ENCODE results near the gene KIF5B. TPM values are rescaled to one million over a fixed set of nuclear protein-coding genes. Genes with fewer than 3 reads are reported as not detected.

Gene KIF5B
- total and polyA plus RNA-seq, 2 donors (not counting 1 experiment from before 2014, with no cell fraction given), result 9.5 to 44.1 TPM

DNA sequence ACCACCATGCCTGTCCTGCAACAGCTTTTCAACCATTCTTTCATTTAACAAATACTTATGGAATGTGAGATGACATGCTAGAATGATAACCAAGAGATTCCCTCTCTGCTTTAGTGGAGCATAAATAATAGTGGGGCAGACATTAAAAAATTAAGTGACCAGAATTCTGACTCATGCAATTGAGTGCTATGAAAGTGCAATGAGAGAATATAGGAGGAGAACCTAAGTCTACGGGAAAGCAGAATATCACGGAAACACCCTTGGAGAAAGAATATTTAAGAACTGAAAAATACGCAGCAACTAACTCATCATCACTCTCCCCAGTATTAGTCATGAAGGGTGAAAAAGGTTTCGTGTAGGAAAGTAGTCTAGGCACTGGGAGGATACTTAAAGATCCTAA is 7.1 kb downstream of the KIF5B start:
- no peak overlapping the region for H3K27ac ChIP-seq (ENCODE audit: low read length in 2 of 2)
- H3K9me3 Mint-ChIP-seq (ENCODE audit: insufficient read depth), result no peaks in the 10 kb centered on the region
- CTCF ChIA-PET, result no interaction called here
- POLR2A ChIA-PET, result no interaction called here
- peaks cover 70% of the 10 kb centered on the region for H3K4me1 Mint-ChIP-seq
- peaks cover 100% of the 10 kb centered on the region for H4K20me1 ChIP-seq (ENCODE audit: control insufficient read depth, insufficient read depth, low read length, poor library complexity, severe bottlenecking)
- H3K27me3 ChIP-seq (replicated peaks in 1 of 4; ENCODE audit: control extremely low read depth in 1 of 4, control insufficient read depth in 3 of 4, insufficient read depth in 4 of 4, low read length in 3 of 4), result no peaks in the 10 kb centered on the region
- no peaks in the 10 kb centered on the region for H3K9me3 ChIP-seq (ENCODE audit: control extremely low read depth in 1 of 3, control insufficient read depth in 2 of 3, insufficient read depth in 1 of 3, low read length in 2 of 3)
- TF ChIP-seq CTCF (IDR thresholded peaks at IDR 0.05), result no peak
- no peak for TF ChIP-seq EZH2 (IDR thresholded peaks at IDR 0.05; ENCODE audit: borderline replicate concordance, insufficient read depth, low read depth, low read length, poor library complexity, severe bottlenecking)
- H2AFZ ChIP-seq (ENCODE audit: insufficient read depth, low read depth, low read length, poor library complexity, severe bottlenecking), result no peak overlapping the region
- H3K9ac ChIP-seq (ENCODE audit: low read length), result no peak overlapping the region
- H3K4me2 ChIP-seq (replicated peaks; ENCODE audit: low read depth, low read length, poor library complexity, severe bottlenecking), result no peak overlapping the region
- intact Hi-C loops (cut with micrococcal nuclease), result loop anchor here (5.0 kb wide), 1 partner anchor 37 kb away; no protein-coding TSS in a partner anchor
- peak overlapping the region; percentile 5 for H3K27ac Mint-ChIP-seq
- H3K79me2 ChIP-seq (ENCODE audit: control insufficient read depth, insufficient read depth, low read length), result peaks cover 99% of the 10 kb centered on the region
- no peaks in the 10 kb centered on the region for H3K27me3 Mint-ChIP-seq
- DNase-seq, result no peak
- no CpG with 5 or more reads among the region's 4 CpGs for WGBS (ENCODE audit: insufficient coverage)
- peak overlapping the region; percentile 3 for H3K4me3 Mint-ChIP-seq
- H3K36me3 ChIP-seq (replicated peaks in 1 of 2; ENCODE audit: control extremely low read depth in 1 of 2, control insufficient read depth in 1 of 2, extremely low read depth in 1 of 2, insufficient read depth in 2 of 2, low read length in 1 of 2), result peaks cover 18 to 37% of the 10 kb centered on the region in 2 experiments
- ATAC-seq (ENCODE audit: low read depth), result no peak
- H3K4me3 ChIP-seq (ENCODE audit: control extremely low read depth in 1 of 5, extremely low read depth in 1 of 5, insufficient read depth in 1 of 5, low read depth in 2 of 5, low read length in 4 of 5), result no peak overlapping the region
- H3K4me1 ChIP-seq (ENCODE audit: control insufficient read depth in 2 of 2, insufficient read depth in 2 of 2, low read length in 2 of 2), result peaks cover 22 to 44% of the 10 kb centered on the region in 2 donors

GRCh38 chr10:32048282-32048681 is 7.9 kb downstream of the KIF5B start:
- Histone ChIP-seq H3K9me3 (ENCODE audit: control extremely low read depth in 1 of 3, control insufficient read depth in 2 of 3, insufficient read depth in 1 of 3, low read length in 2 of 3) (no peaks in the 10 kb centered on the region), H3K36me3 (replicated peaks in 1 of 2; ENCODE audit: control extremely low read depth in 1 of 2, control insufficient read depth in 1 of 2, extremely low read depth in 1 of 2, insufficient read depth in 2 of 2, low read length in 1 of 2) (peaks cover 18 to 45% of the 10 kb centered on the region in 2 experiments), H3K4me3 (ENCODE audit: control extremely low read depth in 1 of 5, extremely low read depth in 1 of 5, insufficient read depth in 1 of 5, low read depth in 2 of 5, low read length in 4 of 5) (no peak overlapping the region), H3K9ac (ENCODE audit: low read length) (no peak overlapping the region), H3K79me2 (ENCODE audit: control insufficient read depth, insufficient read depth, low read length) (peaks cover 99% of the 10 kb centered on the region), H3K27ac (ENCODE audit: low read length in 2 of 2) (no peak overlapping the region), H3K27me3 (replicated peaks in 1 of 4; ENCODE audit: control extremely low read depth in 1 of 4, control insufficient read depth in 3 of 4, insufficient read depth in 4 of 4, low read length in 3 of 4) (no peaks in the 10 kb centered on the region), H3K4me1 (ENCODE audit: control insufficient read depth in 2 of 2, insufficient read depth in 2 of 2, low read length in 2 of 2) (peaks cover 15 to 36% of the 10 kb centered on the region in 2 donors), H4K20me1 (ENCODE audit: control insufficient read depth, insufficient read depth, low read length, poor library complexity, severe bottlenecking) (peaks cover 100% of the 10 kb centered on the region), H2AFZ (ENCODE audit: insufficient read depth, low read depth, low read length, poor library complexity, severe bottlenecking) (no peak overlapping the region), H3K4me2 (replicated peaks; ENCODE audit: low read depth, low read length, poor library complexity, severe bottlenecking) (no peak overlapping the region)
- no CpG with 5 or more reads among the region's 1 CpG for WGBS (ENCODE audit: insufficient coverage)
- H3K27ac Mint-ChIP-seq, result no peak overlapping the region
- TF ChIP-seq CTCF (IDR thresholded peaks at IDR 0.05) (no peak), EZH2 (IDR thresholded peaks at IDR 0.05; ENCODE audit: borderline replicate concordance, insufficient read depth, low read depth, low read length, poor library complexity, severe bottlenecking) (no peak)
- ChIA-PET CTCF (no interaction called here), POLR2A (no interaction called here)
- H3K4me1 Mint-ChIP-seq, result peaks cover 71% of the 10 kb centered on the region
- intact Hi-C loops (cut with micrococcal nuclease), result loop anchor here (5.0 kb wide), 1 partner anchor 36 kb away; no protein-coding TSS in a partner anchor
- H3K4me3 Mint-ChIP-seq, result no peak overlapping the region
- DNase-seq (no peak), ATAC-seq (ENCODE audit: low read depth) (no peak)
- H3K9me3 Mint-ChIP-seq (ENCODE audit: insufficient read depth), result no peaks in the 10 kb centered on the region
- H3K27me3 Mint-ChIP-seq, result no peaks in the 10 kb centered on the region
